OCI-LY3 (cell line): ENCODE results near the gene THAP5.

Source experiments
- EZH2phosphoT487 ChIP-seq: fragments of 200-600 bp; shearing (Covaris generic); IDR thresholded peaks from 2 replicates; pipeline ENCODE4 v1.6.1; 2018; ENCODE audit warnings: antibody characterized with exemption, mixed run types, low read depth
- TF ChIP-seq, protein P1 (sequence below): fragments of 200-600, 300-600 bp; sonication (generic); IDR thresholded peaks from 2 replicates; pipeline ENCODE4 v1.5.1; 2014; ENCODE audit warnings: antibody characterized with exemption, low read length, low read depth

DNA sequence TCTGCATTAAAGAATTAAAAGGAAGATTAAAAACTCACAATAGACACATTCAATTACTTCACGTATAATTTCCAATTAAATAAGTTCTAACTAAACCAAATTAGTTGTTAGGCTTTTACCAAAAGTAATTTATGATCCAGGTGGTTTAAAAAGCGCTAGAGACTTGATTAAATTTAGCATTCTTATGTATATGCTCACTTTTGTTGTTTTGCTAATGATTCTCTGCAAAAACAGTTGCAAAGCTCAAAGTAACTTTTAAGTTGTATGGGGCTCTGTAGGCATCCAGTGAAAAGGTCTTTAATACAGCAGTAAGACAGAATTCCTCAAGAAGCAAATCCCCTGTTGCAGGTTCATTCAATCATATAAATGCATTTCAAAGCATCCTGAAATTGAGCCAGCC, 28.0 kb downstream of the THAP5 start:
- TF ChIP-seq, protein P1, sequence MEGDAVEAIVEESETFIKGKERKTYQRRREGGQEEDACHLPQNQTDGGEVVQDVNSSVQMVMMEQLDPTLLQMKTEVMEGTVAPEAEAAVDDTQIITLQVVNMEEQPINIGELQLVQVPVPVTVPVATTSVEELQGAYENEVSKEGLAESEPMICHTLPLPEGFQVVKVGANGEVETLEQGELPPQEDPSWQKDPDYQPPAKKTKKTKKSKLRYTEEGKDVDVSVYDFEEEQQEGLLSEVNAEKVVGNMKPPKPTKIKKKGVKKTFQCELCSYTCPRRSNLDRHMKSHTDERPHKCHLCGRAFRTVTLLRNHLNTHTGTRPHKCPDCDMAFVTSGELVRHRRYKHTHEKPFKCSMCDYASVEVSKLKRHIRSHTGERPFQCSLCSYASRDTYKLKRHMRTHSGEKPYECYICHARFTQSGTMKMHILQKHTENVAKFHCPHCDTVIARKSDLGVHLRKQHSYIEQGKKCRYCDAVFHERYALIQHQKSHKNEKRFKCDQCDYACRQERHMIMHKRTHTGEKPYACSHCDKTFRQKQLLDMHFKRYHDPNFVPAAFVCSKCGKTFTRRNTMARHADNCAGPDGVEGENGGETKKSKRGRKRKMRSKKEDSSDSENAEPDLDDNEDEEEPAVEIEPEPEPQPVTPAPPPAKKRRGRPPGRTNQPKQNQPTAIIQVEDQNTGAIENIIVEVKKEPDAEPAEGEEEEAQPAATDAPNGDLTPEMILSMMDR, result no peak
- no peak for TF ChIP-seq EZH2phosphoT487
